SK-N-SH (cell line): ENCODE results near the gene CNIH2. TPM values are rescaled to one million over a fixed set of nuclear protein-coding genes. Genes with fewer than 3 reads are reported as not detected.
A peak's percentile ranks its signal among the peaks of the same experiment; 100 is the strongest.

Experiments
- CTCF ChIA-PET: fragments of 300-600, 350-600 bp; formaldehyde crosslinking; extraction: SDS; loops from one replicate; lab custom pipeline; 2021; lab: Yijun Ruan, JAX
- POLR2A ChIA-PET: fragments of 350-600 bp; sonication (Branson Sonifier 250); formaldehyde crosslinking; extraction: SDS; loops from one replicate; lab custom pipeline; 2020; ENCODE audit warnings: antibody characterized with exemption, inconsistent platforms; lab: Yijun Ruan, JAX
- DNase-seq: peaks from one replicate; pipeline ENCODE4 v3.0.0; 2012
- H2AFZ ChIP-seq: fragments of 200-600 bp; sonication (generic); 2 replicates; pipeline ENCODE4 v1.8.1; 2016; ENCODE audit warnings: antibody characterized with exemption, mild to moderate bottlenecking, low read depth
- H3F3A ChIP-seq: fragments of 200-600 bp; sonication (generic); replicated peaks from 2 replicates; pipeline ENCODE3; 2016; ENCODE audit warnings: antibody characterized with exemption, mild to moderate bottlenecking; ENCODE audit not compliant: insufficient read depth
- H3K27ac ChIP-seq, 2 experiments: fragments of 200-500 bp in 1 of 2; fragments of 200-600 bp in 1 of 2; sonication (Bioruptor generic) in 1 of 2; sonication (generic), shearing (Covaris generic) in 1 of 2; 2 replicates each; pipeline versions ENCODE4 v1.5.1 to v1.6.1; 2014 to 2016; ENCODE audit warnings: low read depth in 2 of 2, inconsistent platforms in 1 of 2, low read length in 1 of 2, mild to moderate bottlenecking in 1 of 2, mixed read lengths in 1 of 2
- H3K27me3 ChIP-seq: fragments of 200-600 bp; sonication (generic), shearing (Covaris generic); 2 replicates; pipeline ENCODE4 v1.6.1; 2016; ENCODE audit warnings: mixed run types; ENCODE audit not compliant: insufficient read depth
- H3K36me3 ChIP-seq, 2 experiments: fragments of 200-500 bp in 1 of 2; fragments of 200-600 bp in 1 of 2; sonication (Bioruptor generic) in 1 of 2; sonication (generic) in 1 of 2; replicated peaks in 1 of 2; 2 replicates each; pipeline versions ENCODE3 to v1.5.1; 2014 to 2016; ENCODE audit warnings: low read length in 1 of 2, mild to moderate bottlenecking in 1 of 2; ENCODE audit not compliant: insufficient read depth in 2 of 2, control insufficient read depth in 1 of 2
- H3K4me1 ChIP-seq, 2 experiments: fragments of 200-500 bp in 1 of 2; fragments of 200-600 bp in 1 of 2; sonication (Bioruptor generic) in 1 of 2; sonication (generic), shearing (Covaris generic) in 1 of 2; 2 replicates each; pipeline versions ENCODE4 v1.5.1 to v1.6.1; 2014 to 2016; ENCODE audit warnings: low read depth in 1 of 2, low read length in 1 of 2, mixed run types in 1 of 2; ENCODE audit not compliant: insufficient read depth in 2 of 2, control insufficient read depth in 1 of 2
- H3K4me2 ChIP-seq: fragments of 200-600 bp; sonication (generic), shearing (Covaris generic); 2 replicates; pipeline ENCODE4 v1.6.1; 2017; ENCODE audit warnings: mixed run types
- H3K4me3 ChIP-seq, 2 experiments: fragments of 200-500 bp in 1 of 2; fragments of 200-600 bp in 1 of 2; sonication (Bioruptor generic) in 1 of 2; sonication (generic), shearing (Covaris generic) in 1 of 2; 2 replicates each; pipeline versions ENCODE4 v1.5.1 to v1.8.1; 2014 to 2016; ENCODE audit warnings: low read depth in 2 of 2, inconsistent platforms in 1 of 2, low read length in 1 of 2, mild to moderate bottlenecking in 1 of 2, mixed read lengths in 1 of 2, moderate library complexity in 1 of 2
- H3K79me2 ChIP-seq: fragments of 200-600 bp; sonication (generic); 2 replicates; pipeline ENCODE4 v1.8.1; 2017; ENCODE audit warnings: mild to moderate bottlenecking; ENCODE audit not compliant: insufficient read depth
- H3K9ac ChIP-seq: fragments of 200-600 bp; sonication (generic); 2 replicates; pipeline ENCODE4 v1.6.1; 2017; ENCODE audit warnings: mixed run types
- H3K9me2 ChIP-seq: fragments of 200-600 bp; sonication (generic); 2 replicates; pipeline ENCODE4 v1.6.1; 2017; ENCODE audit warnings: mixed run types
- H3K9me3 ChIP-seq: fragments of 200-600 bp; sonication (generic); 2 replicates; pipeline ENCODE4 v1.6.1; 2017; ENCODE audit warnings: mixed run types, mild to moderate bottlenecking, moderate library complexity
- H4K20me1 ChIP-seq: fragments of 200-600 bp; sonication (generic); 2 replicates; pipeline ENCODE4 v1.6.1; 2017; ENCODE audit warnings: mild to moderate bottlenecking, mixed run types; ENCODE audit not compliant: insufficient read depth
- CHD2 ChIP-seq: fragments of 150-350 bp; IDR thresholded peaks from 2 replicates; pipeline ENCODE4 v1.6.1; 2018; ENCODE audit warnings: low read length; ENCODE audit not compliant: partially characterized antibody
- ELF1 ChIP-seq: IDR thresholded peaks from 2 replicates; pipeline ENCODE4 v1.4.0; 2012
- FOSL2 ChIP-seq: IDR thresholded peaks from 2 replicates; pipeline ENCODE4 v1.4.0; 2012; ENCODE audit warnings: low read depth, mild to moderate bottlenecking, moderate library complexity, borderline replicate concordance
- GABPA ChIP-seq: IDR thresholded peaks from 2 replicates; pipeline ENCODE4 v1.4.0; 2012; ENCODE audit warnings: low read depth, mild to moderate bottlenecking
- IRF3 ChIP-seq: fragments of 150-350 bp; IDR thresholded peaks from 2 replicates; pipeline ENCODE4 v1.6.1; 2016; ENCODE audit warnings: mild to moderate bottlenecking, low read depth, low read length
- MAX ChIP-seq: IDR thresholded peaks from 2 replicates; pipeline ENCODE4 v1.4.0; 2012; ENCODE audit warnings: low read depth
- MEF2A ChIP-seq: IDR thresholded peaks from 2 replicates; pipeline ENCODE4 v1.4.0; 2012; ENCODE audit warnings: low read depth, borderline replicate concordance
- MXI1 ChIP-seq: IDR thresholded peaks from 2 replicates; pipeline ENCODE4 v1.6.1; 2012; ENCODE audit warnings: mild to moderate bottlenecking, low read depth, low read length, improper control_type of control experiment
- NFIC ChIP-seq: IDR thresholded peaks from 2 replicates; pipeline ENCODE4 v1.4.0; 2012; ENCODE audit warnings: borderline replicate concordance
- NRF1 ChIP-seq: IDR thresholded peaks from 2 replicates; pipeline ENCODE4 v1.6.1; 2012; ENCODE audit warnings: low read depth, mild to moderate bottlenecking, low read length
- PBX3 ChIP-seq: IDR thresholded peaks from 2 replicates; pipeline ENCODE4; 2012
- POLR2AphosphoS5 ChIP-seq: IDR thresholded peaks from 2 replicates; pipeline ENCODE4 v1.6.1; 2012; ENCODE audit warnings: low read depth, low read length
- RAD21 ChIP-seq: IDR thresholded peaks from 2 replicates; pipeline ENCODE4 v1.6.1; 2012; ENCODE audit warnings: mild to moderate bottlenecking, low read length
- RCOR1 ChIP-seq: fragments of 150-350 bp; IDR thresholded peaks from 2 replicates; pipeline ENCODE4 v1.6.1; 2017; ENCODE audit warnings: antibody characterized with exemption, low read length
- REST ChIP-seq: IDR thresholded peaks from 2 replicates; pipeline ENCODE4 v1.6.1; 2012; ENCODE audit warnings: mild to moderate bottlenecking, low read depth, low read length, moderate library complexity
- RFX5 ChIP-seq: IDR thresholded peaks from 2 replicates; pipeline ENCODE4 v1.6.1; 2012; ENCODE audit warnings: mild to moderate bottlenecking, improper control_type of control experiment, low read length
- SIN3A ChIP-seq: IDR thresholded peaks from 2 replicates; pipeline ENCODE4 v1.6.1; 2012; ENCODE audit warnings: low read depth, mild to moderate bottlenecking, low read length, moderate library complexity, borderline replicate concordance
- SMC3 ChIP-seq: IDR thresholded peaks from 2 replicates; pipeline ENCODE4 v1.6.1; 2012; ENCODE audit warnings: low read depth, low read length, improper control_type of control experiment
- TAF1 ChIP-seq: IDR thresholded peaks from 2 replicates; pipeline ENCODE4 v1.6.1; 2012; ENCODE audit warnings: low read depth, mild to moderate bottlenecking, low read length, moderate library complexity, borderline replicate concordance
- TCF12 ChIP-seq: IDR thresholded peaks from 2 replicates; pipeline ENCODE4 v1.4.0; 2012
- USF1 ChIP-seq: IDR thresholded peaks from 2 replicates; pipeline ENCODE4 v1.4.0; 2012; ENCODE audit warnings: low read depth, borderline replicate concordance
- YY1 ChIP-seq: IDR thresholded peaks from 2 replicates; pipeline ENCODE4 v1.4.0; 2012; ENCODE audit warnings: low read depth, mild to moderate bottlenecking
- ZBTB33 ChIP-seq: IDR thresholded peaks from 2 replicates; pipeline ENCODE4 v1.4.0; 2012; ENCODE audit warnings: low read depth, borderline replicate concordance
- WGBS: methylation state at CpG from one replicate; pipeline ENCODE4 v1.1.6; 2017; ENCODE audit warnings: low lambda C conversion rate; 5-methylcytosine and 5-hydroxymethylcytosine counted together
- polyA plus RNA-seq, 3 experiments: library from polyadenylated mRNA; depleted of rRNA; stranded (reverse); fragments of >200 nt; gene quantifications; 2 replicates each; pipeline ENCODE4 v1.2.3, GENCODE V29; 2012

The CNIH2 gene
- polyA plus RNA-seq, 1 of the 3 experiments (the other 2 are of a cell fraction) = 11.8 TPM

- under 1% methylated on average over 41 of the region's 87 CpGs for WGBS
- Histone ChIP-seq H3K79me2 (peaks cover 37% of the 10 kb centered on the region; the same call in 1 of the 2 replicates), H3K4me2 (peak within 1 kb of the TSS; percentile 99), H3K36me3 (peaks cover 0 to 25% of the 10 kb centered on the region in 2 experiments), H3K4me3 (peak within 1 kb of the TSS; percentile 88 to 90), H3K4me1 (peaks cover 7 to 36% of the 10 kb centered on the region in 2 experiments; a peak in 2 of 4 replicates), H3K27ac (peak within 1 kb of the TSS; percentile 93 to 97), H3K9ac (peak within 1 kb of the TSS; percentile 86), H3F3A (peaks cover 9% of the 10 kb centered on the region), H4K20me1 (0 out of 2 replicates have a peak, but pooled peaks cover 2% of the 10 kb centered on the region), H3K9me2 (no peaks in the 10 kb centered on the region)
- POLR2A ChIA-PET = interaction anchor here (0.6 to 4.2 kb wide), 15 partner anchors 8 to 239 kb away, joined by 3 to 19 read pairs (median 3); partner anchors contain the start of genes CD248, CNIH2 and RIN1
- DNase-seq = peak; percentile 98
- peak; percentile 99 for TF ChIP-seq PBX3
- no peak for TF ChIP-seq ZBTB33
- TF ChIP-seq RFX5 = peak; percentile 74
- peak; percentile 67; the same call in 1 of the 2 replicates for TF ChIP-seq MXI1
- TF ChIP-seq RAD21 = no peak
- peak; percentile 59 for TF ChIP-seq POLR2AphosphoS5
- TF ChIP-seq NRF1 = peak; percentile 78
- no peak for TF ChIP-seq SMC3
- TF ChIP-seq TAF1 = peak; percentile 78
- no peak for TF ChIP-seq SIN3A
- TF ChIP-seq GABPA = peak; percentile 80
- TF ChIP-seq RCOR1 = no peak
- TF ChIP-seq IRF3 = peak; percentile 88
- no peak for TF ChIP-seq TCF12
- peak; percentile 69 for TF ChIP-seq ELF1
- TF ChIP-seq YY1 = peak; percentile 86
- peak; percentile 89 for TF ChIP-seq CHD2
- TF ChIP-seq NFIC = no peak
- TF ChIP-seq USF1 = no peak
- TF ChIP-seq FOSL2 = no peak
- peak; percentile 58 for TF ChIP-seq MAX
- TF ChIP-seq REST = no peak
- no peak for TF ChIP-seq MEF2A
- TF ChIP-seq, all 33 proteins: peak for 12
- H3K27me3 ChIP-seq = no peaks in the 10 kb centered on the region
- CTCF ChIA-PET = interaction anchor here (0.6 to 6.2 kb wide), 10 partner anchors 10 to 141 kb away, joined by 3 to 63 read pairs (median 3); partner anchors contain the start of genes CNIH2, RAB1B and RIN1
- peak within 1 kb of the TSS; percentile 55; the same call in 1 of the 2 replicates for H2AFZ ChIP-seq
- no peaks in the 10 kb centered on the region for H3K9me3 ChIP-seq
Observed at GRCh38 chr11:66288671-66289547, 10.9 kb downstream of the CNIH2 start, which contains the start of gene YIF1A. Gene YIF1A (minus strand): TSS chr11:66289143. CDS start chr11:66288985, 158 bp downstream.
